H4 (cell line): ENCODE results near the gene MTRF1L. TPM values are rescaled to one million over a fixed set of nuclear protein-coding genes. Genes with fewer than 3 reads are reported as not detected.
"Not testable (repeated sequence)": the region's sequence is repeated elsewhere in the genome, so short reads cannot be mapped to it uniquely, and the experiment has no call there.

ENCODE experiments used
- DNase-seq: peaks from one replicate; pipeline ENCODE4 v3.0.0-alpha.2; 2015; ENCODE audit warnings: low spot score
- total RNA-seq: library from RNA; depleted of rRNA; stranded (reverse); fragments of >200 nt; shearing (Covaris generic); gene quantifications from 2 replicates; pipeline ENCODE4 v1.2.3, GENCODE V29; 2014

The MTRF1L gene
- total RNA-seq, 1 experiment from 2014 or later = 11.3 TPM

DNA sequence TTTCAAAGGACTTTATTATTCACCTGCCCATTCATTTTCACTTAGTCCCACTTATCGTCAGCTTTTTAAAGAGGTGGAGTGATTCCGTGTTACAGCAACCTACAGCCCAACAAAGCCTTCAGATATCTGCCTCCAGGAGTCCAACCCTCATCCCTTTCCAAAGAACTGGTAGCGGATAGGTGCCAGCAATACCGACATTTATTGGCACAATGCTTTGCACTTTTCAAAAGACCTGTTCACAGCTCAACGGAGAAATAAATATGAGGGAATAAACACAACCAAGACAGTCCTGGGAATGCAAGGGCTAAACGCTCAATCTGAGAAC, 819 bp upstream of the MTRF1L start:
- DNase-seq = no peak

DNA sequence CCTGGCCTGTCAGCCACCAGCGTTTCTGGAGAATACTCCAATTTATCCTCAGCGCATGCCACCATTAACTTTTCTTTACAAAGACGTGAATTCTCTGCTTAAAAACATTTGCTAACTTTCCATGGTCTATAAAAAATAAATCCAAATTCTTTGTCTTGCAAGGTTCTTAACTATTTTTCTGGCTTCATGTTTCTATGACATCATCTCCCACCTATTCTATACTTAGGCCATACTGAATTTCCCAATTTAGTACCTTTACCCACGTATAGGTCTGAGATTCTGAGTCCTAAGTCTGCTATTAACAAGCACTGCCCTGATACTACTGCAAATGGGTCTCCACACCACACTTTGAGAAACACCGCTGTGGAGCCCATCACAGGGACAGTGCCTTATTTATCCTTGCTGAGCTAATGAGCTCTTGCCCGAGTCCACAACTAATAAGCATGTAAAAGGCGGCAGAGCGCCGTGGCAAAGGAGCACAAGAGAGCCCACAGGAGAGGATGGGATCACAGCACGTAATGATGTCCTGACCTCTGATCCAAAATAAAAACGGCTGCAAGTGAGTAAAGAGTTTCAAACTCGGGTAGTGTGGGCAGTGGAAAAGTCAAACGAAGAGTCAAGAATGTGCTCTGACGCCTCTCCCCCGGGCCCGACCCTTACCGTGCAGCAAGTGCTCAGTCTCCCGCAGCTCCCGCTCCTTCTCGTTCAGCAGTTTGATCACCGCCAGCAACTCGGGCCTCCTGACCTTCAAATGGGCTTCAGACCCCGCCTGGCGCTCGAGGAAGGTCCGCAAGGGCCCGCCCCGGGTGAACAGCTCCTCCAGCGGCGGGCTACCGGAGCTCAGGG, 519 bp downstream of the MTRF1L start:
- no peak for DNase-seq

DNA sequence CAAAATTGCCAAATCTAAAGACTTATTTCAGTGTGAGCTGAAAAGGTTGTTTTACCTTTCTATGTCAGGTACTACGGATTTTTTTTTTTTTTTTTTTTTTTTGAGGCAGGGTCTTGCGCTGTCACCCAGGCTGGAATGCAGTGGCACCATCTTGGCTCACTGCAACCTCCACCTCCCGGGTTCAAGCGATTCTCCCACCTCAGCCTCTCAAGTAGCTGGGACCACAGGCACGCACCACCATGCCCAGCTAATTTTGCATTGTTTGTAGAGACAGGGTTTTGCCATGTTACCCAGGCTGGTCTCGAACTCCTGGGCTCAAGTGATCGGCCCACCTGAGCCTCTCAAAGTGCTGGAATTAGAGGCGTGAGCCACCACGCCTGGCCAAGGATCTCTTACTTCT, 1.7 kb downstream of the MTRF1L start:
- not testable (repeated sequence) for DNase-seq

DNA sequence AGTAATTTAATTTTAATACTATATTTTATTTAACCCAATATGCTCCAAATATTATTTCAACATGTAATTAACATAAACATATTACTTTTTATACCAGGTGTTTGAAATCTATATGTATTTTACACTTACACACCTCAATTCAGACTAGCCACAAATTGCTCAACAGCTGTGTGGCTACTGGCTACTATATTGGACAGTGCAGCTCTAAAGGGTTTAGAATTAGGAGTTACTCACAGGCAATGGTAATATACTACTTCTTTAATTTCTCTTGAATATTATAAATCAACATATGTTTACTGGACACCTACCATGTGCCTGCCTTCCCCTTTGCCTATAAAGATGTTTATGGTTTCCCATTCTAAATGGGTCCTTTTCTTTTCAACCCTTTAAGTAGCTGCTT, 2.3 kb downstream of the MTRF1L start:
- no peak for DNase-seq

DNA sequence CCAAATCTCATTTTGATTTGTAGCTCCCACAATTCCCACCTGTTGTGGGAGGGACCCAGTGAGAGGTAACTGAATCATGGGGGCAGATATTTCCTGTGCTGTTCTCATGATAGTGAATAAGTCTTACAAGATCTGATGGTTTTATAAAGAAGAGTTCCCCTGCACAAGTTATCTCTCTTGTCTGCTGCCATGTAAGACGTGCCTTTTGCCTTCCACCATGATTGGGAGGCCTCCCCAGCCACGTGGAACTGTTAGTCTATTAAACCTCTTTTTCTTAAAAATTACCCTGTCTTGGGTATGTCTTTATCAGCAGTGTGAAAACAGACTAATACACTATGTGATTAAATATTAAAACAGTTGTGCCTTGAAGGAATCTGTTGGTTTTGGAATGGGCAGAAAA, 3.0 kb downstream of the MTRF1L start:
- DNase-seq = not testable (repeated sequence)

DNA sequence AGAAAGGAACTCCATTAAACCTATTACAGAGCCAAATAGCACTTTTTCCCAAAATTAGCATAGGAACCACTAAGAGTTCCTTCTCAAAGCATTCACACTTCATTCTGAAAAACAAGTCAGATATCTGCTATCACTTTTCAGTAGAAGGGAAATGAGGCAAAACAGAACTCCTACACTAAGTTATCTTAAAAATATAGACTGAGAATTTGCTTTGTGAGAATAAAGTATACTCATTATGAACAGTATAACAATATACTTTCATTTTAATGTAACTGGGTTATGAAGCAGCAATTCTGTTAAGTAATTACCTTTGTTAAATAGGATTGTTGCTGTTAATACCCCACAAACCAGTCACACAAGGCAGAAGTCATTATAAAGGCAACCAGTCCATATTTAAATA, 8.7 kb downstream of the MTRF1L start:
- DNase-seq = no peak

DNA sequence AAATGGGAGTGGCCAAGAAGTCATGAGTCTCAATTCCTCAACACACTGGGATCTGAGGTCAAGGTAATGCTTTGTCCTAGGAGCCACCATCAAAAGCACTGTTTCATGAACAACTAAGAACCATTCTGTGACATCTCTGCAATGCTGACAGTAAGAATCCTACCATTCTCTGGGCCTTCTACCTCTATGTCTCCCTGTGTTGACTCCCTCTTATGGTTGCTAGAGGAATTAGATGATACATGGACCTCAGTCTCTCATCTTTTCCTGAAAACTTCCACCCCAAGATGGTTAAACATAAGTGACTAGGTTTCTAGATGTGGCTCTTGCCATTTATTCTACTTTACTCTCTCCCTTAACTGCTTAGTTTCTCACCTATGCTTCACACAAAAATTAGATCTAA, 9.1 kb downstream of the MTRF1L start:
- DNase-seq = no peak

- no peak for DNase-seq
Observed at GRCh38 chr6:152986978-152987377, 15.5 kb downstream of the MTRF1L start.

DNA sequence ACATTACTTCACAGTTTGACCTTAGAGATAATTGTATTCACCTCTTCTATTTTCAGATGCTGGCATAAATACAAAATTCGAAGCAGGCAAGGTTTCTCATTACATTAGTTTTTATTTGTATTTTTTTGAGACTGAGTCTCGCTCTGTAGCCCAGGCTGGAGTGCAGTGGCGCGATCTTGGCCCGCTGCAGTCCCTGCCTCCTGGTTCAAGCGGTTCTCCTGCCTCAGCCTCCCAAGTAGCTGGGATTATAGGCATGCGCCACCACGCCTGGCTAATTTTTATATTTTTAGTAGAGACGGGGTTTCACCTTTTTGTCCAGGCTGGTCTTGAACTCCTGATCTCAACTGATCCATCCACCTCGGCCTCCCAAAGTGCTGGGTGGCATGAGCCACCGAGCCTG, 17.2 kb downstream of the MTRF1L start:
- DNase-seq = not testable (repeated sequence)

GRCh38 chr6:152984513-152984872, 18.0 kb downstream of the MTRF1L start:
- DNase-seq = no peak

- DNase-seq = peak; percentile 45
Observed at GRCh38 chr6:152983637-152984512, 18.6 kb downstream of the MTRF1L start.

DNA sequence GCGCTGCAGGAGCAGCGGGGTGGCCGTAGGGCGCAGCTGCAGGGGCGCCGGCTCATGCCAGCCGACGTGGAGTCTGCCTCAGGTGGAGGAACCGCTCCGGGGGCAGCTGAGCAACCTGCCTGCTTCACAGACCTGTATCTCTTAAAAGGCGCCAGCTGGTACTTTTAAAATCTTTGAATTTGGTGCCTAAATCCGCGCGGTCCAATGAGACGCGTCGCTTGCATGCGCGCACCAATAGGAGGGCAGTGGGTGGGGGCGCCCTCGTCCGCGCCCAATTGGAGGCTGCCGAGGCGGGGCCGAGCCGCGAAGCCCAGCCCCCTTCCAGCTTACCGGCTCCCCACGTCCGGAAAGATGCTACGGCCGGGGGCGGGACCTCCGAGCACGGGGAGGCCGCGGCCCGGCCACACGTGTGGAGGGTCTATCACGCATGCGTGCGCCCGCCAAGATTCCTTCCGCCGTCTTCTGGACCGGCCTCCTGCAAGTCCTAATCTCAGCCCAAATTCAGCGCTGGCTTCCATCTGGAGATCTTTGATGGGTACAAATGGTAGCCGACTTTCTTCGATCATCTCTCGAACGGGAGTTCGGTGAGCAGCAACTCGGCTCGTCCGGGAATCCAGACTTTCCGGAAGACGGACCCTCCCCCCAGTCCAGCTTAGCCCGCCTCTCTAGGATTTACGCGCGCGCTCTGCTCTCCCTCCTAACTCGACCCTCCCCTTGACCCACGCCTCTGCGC, 19.4 kb downstream of the MTRF1L start, which contains the start of gene FBXO5:
Gene FBXO5 (minus strand): TSS at position 138 of the 733 bp plus-strand sequence. CDS start 82 bp downstream, at position 56.
- peak; percentile 88 for DNase-seq

DNA sequence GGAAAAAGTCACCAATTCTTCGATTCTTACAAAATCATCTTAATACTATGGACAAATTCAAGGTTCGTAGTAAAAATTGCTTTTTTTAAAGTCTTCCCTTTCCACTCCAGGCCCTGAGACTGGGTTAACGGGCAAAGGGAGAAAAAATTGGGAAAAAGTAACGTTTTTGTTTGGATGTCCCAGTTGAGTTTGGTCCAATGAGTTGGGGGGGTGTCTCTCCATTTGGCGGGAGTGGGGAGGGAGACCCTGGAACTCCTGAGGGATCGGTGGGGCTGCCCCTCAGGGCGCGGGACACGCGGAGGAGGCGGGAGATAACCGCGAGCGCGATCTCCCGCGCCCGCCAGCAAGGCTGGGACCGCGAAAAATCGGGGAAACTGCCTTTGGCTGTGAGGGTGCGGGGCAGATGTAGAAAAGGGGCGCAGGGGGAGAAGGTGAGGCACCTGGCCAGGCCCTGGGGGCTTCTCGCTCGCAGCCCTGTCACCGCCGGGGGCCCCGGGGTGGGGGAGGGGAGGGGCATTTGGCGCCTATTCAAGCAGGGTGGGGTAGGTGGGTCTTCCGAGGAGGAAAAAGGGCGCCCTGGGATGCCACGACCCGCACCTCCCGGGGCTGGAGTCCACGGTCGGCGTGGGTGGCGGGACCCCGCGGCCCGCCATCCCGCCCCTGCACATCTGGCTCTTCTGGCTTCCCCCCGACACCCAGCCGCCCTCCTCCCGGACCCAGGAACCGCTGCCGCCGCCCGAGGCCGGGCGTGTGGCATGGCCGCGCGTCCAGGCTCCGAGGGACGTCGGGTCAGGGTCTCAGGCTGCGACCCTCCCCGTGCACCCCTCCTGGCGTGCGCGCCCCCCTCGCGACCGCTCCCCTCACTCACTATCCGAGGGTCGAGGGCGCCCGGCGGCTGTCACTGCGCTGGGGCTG, 20.3 kb downstream of the MTRF1L start:
- DNase-seq = no peak

DNA sequence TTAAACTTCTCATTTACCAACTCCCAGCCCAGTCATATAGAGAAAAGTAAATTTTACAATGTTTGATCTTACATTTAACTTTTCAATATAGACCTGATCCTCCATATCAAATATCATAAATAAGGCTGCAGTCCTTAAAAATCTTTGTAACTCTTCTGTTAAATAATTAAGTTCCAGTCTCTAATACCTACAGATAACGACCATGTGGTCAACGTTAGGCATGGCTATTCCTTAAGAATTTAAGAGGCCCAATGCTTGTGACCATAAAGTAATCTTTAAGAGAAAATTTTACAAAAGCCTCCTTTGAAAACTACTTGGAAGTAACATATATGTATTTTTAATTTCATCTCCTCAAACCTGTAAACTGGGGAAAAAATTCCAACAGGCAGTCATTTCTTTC, 21.3 kb downstream of the MTRF1L start:
- no peak for DNase-seq

DNA sequence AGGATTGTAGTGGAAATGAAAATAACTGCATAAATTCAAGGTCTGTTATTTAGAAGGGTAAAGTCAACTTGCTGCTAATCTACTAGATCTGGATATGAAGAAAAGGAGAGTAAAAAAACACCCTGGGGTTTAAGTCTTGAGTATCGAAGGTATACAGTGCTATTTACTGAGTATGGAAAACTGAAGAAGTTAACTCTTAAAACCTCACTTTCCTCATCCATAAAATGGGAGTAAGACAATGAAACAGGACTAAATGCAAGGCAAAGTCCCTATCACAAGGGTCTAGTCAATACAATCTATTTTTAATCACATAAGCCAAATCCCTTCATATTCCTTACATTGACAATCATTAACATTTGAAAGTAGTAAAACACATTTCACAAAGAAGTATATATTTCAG, 21.9 kb downstream of the MTRF1L start:
- DNase-seq = no peak

DNA sequence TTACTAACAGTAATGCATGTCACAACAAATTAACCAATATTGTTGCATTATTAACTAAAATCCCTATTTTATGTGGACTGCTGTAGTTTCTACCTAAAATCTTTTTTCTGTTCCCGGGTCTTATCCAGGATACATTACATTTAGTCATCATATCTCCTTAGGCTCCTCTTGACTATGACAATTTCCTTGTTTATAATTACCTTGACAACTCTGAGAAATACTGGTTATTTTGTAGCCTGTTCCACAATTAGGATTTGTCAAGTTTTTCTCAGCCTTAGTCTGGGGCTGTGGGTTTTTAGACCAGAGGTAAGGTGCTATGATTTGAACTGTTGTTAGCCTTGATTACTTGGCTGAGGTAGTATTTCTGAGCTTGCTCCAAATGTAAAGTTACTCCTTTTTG, 23.4 kb downstream of the MTRF1L start:
- DNase-seq = no peak

GRCh38 chr6:152978058-152978457, 24.5 kb downstream of the MTRF1L start:
- DNase-seq = no peak

- no peak for DNase-seq
Observed at GRCh38 chr6:152977556-152977955, 25.0 kb downstream of the MTRF1L start.

GRCh38 chr6:152976749-152977148, 25.8 kb downstream of the MTRF1L start:
- no peak for DNase-seq

DNA sequence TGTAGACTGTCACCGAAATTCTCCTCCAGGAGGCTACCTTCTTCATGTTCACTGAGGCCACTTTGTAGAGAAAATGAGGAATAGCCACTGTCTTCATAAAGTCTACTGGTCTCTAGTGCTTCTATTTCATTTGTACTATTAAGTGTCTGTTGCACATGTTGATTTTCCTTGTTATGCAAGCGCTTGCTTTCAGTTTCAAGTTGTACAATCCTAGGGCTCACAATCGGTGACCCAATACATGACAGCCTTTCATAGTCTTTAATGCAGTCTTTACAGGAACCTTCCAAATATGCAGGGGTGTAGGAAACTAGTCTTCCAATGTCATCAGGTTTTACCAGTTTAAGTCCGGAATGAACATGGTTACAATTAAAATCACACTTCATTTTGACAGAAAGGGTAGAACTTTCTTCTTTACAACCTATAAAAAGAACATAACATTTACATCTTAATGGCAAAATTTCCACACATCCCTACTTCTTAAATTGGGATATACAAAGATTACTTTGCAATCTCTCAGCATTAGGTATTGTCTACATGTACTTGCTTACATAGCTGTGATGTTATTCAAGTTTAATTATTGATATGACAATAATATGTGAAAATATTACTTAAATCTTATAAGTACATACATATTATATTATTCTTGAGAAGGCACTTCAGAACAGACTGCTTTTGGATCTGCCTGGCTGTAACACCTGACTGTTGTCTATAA, 27.1 kb downstream of the MTRF1L start:
- no peak for DNase-seq

- DNase-seq = no peak
Observed at GRCh38 chr6:152973916-152974315, 28.6 kb downstream of the MTRF1L start.
